Osteoblast (primary cell): Measurements from ENCODE around the gene SPRYD7. TPM values are rescaled to one million over a fixed set of nuclear protein-coding genes. Genes with fewer than 3 reads are reported as not detected.

Experiments
- DNase-seq: peaks from one replicate; pipeline ENCODE4 v3.0.0; 2011; ENCODE audit warnings: low spot score, mixed read lengths; ENCODE audit not compliant: insufficient read length; ENCODE audit errors: missing footprints
- H2AFZ ChIP-seq: 2 replicates; pipeline ENCODE4 v1.6.0; 2011; ENCODE audit warnings: mild to moderate bottlenecking, low read length
- H3K27ac ChIP-seq: 2 replicates; pipeline ENCODE4 v1.5.1; 2011; ENCODE audit warnings: mild to moderate bottlenecking, low read depth, low read length, moderate library complexity
- H3K27me3 ChIP-seq: 2 replicates; pipeline ENCODE4 v1.6.0; 2012; ENCODE audit warnings: mild to moderate bottlenecking, control low read depth, inconsistent platforms, low read length, moderate library complexity; ENCODE audit not compliant: insufficient read depth
- H3K36me3 ChIP-seq: 2 replicates; pipeline ENCODE4 v1.5.1; 2011; ENCODE audit warnings: mild to moderate bottlenecking, low read length, control low read depth, moderate library complexity; ENCODE audit not compliant: insufficient read depth
- H3K4me1 ChIP-seq: 2 replicates; pipeline ENCODE4 v1.5.1; 2011; ENCODE audit warnings: mild to moderate bottlenecking, low read length, control low read depth, moderate library complexity; ENCODE audit not compliant: insufficient read depth
- H3K4me2 ChIP-seq: 2 replicates; pipeline ENCODE4 v1.6.0; 2011; ENCODE audit warnings: mild to moderate bottlenecking, low read length; ENCODE audit not compliant: insufficient read depth
- H3K4me3 ChIP-seq: fragments of 200-600 bp; sonication (generic); 3 replicates; pipeline ENCODE4 v1.5.1; 2012; ENCODE audit warnings: mild to moderate bottlenecking, low read length, inconsistent platforms; ENCODE audit not compliant: insufficient read depth
- H3K79me2 ChIP-seq: 2 replicates; pipeline ENCODE4 v1.6.0; 2012; ENCODE audit warnings: mild to moderate bottlenecking, low read length, control low read depth, inconsistent platforms; ENCODE audit not compliant: insufficient read depth
- H3K9me3 ChIP-seq: 2 replicates; pipeline ENCODE4 v1.5.1; 2011; ENCODE audit warnings: low read depth, low read length, control low read depth
- H4K20me1 ChIP-seq: 2 replicates; pipeline ENCODE4 v1.6.0; 2012; ENCODE audit warnings: mild to moderate bottlenecking, low read length, control low read depth; ENCODE audit not compliant: insufficient read depth
- total RNA-seq: library from RNA; depleted of rRNA; stranded (reverse); fragments of >200 nt; gene quantifications from 2 replicates; pipeline ENCODE4 v1.2.3, GENCODE V29; 2012
- TF ChIP-seq, protein P1 (sequence below): IDR thresholded peaks from 2 replicates; pipeline ENCODE4 v1.5.1; 2011; ENCODE audit warnings: mild to moderate bottlenecking, low read depth, low read length, moderate library complexity; ENCODE audit errors: extremely low read depth

The SPRYD7 gene, protein sequence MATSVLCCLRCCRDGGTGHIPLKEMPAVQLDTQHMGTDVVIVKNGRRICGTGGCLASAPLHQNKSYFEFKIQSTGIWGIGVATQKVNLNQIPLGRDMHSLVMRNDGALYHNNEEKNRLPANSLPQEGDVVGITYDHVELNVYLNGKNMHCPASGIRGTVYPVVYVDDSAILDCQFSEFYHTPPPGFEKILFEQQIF
- total RNA-seq: 3.8 and 4.0 TPM in 2 replicates

DNA sequence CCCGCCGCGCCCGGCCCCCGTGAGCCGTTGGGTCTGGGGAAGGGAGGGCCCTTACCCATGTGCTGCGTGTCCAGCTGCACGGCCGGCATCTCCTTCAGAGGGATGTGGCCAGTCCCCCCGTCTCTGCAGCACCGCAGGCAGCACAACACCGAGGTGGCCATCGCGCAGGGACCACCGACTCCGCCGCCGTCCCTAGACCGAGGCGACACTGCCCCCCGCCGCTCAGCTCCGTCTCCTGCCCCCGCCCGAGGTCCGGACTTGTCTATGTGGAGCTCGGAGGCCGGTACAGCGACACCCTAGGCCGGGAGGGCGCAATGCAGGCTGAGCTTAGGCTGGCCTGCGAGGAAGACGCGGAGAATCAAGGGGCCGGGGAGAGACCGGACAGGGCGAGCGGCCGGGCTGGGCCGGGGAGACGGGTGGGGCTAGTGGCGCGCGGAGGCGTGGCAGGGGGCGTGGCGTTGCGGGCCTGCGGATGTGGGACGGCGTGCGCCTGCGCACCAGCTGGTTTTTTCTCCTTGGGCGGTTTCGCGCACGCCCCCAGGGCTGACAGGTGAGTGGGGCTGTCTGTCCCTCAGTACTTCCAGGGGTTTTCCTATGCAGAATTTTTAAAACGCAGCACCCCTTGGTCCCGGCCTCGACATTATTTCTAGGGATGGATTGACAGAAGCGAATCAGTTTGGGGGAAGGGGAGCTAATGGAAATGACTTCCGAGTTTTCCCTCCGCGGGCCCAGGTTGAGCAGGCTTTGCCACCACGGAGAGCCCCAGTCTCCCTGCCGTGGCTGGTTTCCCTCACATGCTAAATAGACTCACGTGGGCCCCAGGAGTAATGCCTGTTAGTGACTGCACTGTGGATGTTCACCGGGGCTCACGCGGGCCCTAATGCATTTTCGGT lies at the start of gene SPRYD7:
TSS of gene SPRYD7 (minus strand) at position 266 of the 893 bp plus-strand sequence. CDS start at position 161, 105 bp downstream.
- DNase-seq: peak; percentile 97
- Histone ChIP-seq H3K27ac (peak within 1 kb of the TSS; percentile 66), H4K20me1 (no peaks in the 10 kb centered on the region), H3K4me1 (peaks cover 22% of the 10 kb centered on the region), H3K4me2 (peak within 1 kb of the TSS; percentile 99), H3K4me3 (peak within 1 kb of the TSS; percentile 89), H3K36me3 (no peaks in the 10 kb centered on the region), H3K9me3 (no peaks in the 10 kb centered on the region), H3K79me2 (peaks cover 37% of the 10 kb centered on the region), H2AFZ (peak within 1 kb of the TSS; percentile 97), H3K27me3 (no peaks in the 10 kb centered on the region)
- TF ChIP-seq, protein P1, sequence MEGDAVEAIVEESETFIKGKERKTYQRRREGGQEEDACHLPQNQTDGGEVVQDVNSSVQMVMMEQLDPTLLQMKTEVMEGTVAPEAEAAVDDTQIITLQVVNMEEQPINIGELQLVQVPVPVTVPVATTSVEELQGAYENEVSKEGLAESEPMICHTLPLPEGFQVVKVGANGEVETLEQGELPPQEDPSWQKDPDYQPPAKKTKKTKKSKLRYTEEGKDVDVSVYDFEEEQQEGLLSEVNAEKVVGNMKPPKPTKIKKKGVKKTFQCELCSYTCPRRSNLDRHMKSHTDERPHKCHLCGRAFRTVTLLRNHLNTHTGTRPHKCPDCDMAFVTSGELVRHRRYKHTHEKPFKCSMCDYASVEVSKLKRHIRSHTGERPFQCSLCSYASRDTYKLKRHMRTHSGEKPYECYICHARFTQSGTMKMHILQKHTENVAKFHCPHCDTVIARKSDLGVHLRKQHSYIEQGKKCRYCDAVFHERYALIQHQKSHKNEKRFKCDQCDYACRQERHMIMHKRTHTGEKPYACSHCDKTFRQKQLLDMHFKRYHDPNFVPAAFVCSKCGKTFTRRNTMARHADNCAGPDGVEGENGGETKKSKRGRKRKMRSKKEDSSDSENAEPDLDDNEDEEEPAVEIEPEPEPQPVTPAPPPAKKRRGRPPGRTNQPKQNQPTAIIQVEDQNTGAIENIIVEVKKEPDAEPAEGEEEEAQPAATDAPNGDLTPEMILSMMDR: peak; percentile 75

DNA sequence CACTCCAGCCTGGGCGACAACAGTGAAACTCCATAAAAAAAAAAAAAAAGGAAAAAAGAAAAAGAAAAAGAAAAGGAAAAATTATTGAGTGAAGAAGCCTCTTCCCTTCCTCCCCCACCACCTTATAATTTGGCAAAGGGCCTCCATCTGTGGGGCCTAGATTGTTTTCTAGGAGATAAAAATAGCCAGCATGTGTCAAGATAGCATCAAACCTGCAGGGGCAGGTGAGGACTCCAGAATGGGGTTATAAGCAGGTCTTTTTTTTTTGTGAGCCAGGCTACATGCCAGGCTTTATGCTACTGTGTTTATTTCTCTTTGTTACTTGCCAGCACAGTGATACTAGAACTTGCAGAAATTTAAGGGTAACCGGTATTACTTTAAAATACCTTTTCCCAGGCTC lies 49.0 kb upstream of the SPRYD7 start:
- TF ChIP-seq, protein P1: no peak
- Histone ChIP-seq H4K20me1 (no peaks in the 10 kb centered on the region), H3K27me3 (no peaks in the 10 kb centered on the region), H3K4me1 (no peaks in the 10 kb centered on the region), H3K9me3 (no peaks in the 10 kb centered on the region), H3K27ac (no peak overlapping the region), H3K4me2 (no peak overlapping the region), H3K79me2 (no peaks in the 10 kb centered on the region), H3K36me3 (peaks cover 26% of the 10 kb centered on the region), H2AFZ (no peak overlapping the region), H3K4me3 (no peak overlapping the region)
- no peak for DNase-seq

DNA sequence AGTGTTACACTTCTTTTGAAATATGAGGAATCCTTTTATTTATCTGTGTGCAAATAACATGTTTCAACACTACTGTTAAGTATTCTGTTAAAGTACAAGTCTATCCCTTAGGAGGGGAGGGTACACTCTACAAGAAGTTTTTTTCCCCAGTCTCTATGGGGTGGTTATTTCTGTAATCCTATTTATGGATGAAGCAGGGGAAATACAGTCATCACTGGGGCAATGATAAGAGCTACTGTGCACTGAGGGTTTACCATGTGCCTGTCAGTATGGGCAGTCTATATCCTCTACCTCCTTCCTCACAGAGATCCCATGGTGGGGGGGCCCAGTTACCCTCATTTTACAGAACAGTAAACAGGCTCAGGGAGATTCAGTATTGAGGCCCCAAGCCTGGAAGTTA lies 44.1 kb upstream of the SPRYD7 start:
- peak; percentile 71 for DNase-seq
- Histone ChIP-seq H3K27me3 (no peaks in the 10 kb centered on the region), H3K27ac (no peak overlapping the region), H3K4me2 (no peak overlapping the region), H3K4me3 (no peak overlapping the region), H3K79me2 (no peaks in the 10 kb centered on the region), H3K36me3 (peaks cover 8% of the 10 kb centered on the region), H3K4me1 (peaks cover 5% of the 10 kb centered on the region), H3K9me3 (no peaks in the 10 kb centered on the region), H2AFZ (no peak overlapping the region), H4K20me1 (no peaks in the 10 kb centered on the region)
- TF ChIP-seq, protein P1: no peak

DNA sequence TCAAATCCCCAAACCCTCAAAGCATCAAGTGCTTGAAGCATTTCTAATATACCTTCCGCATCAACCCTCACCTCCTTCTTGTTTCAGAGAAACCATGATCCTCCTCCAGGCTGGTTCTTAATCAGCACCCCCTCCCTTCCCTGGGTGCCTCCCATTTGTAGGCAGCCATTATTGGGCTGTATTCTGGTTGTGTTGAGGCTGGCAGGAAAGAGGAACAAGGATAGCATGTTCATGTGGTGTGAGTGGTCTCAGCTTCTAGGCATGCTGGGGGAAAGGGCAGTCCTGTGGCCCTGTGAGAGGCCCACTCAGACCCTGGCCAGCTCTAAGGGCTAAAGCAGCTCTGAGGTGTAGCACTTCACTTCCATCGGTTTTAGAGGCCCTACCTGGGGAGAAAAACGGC lies 41.9 kb upstream of the SPRYD7 start:
- Histone ChIP-seq H3K4me2 (no peak overlapping the region), H3K36me3 (peaks cover 15% of the 10 kb centered on the region), H3K4me3 (no peak overlapping the region), H2AFZ (no peak overlapping the region), H3K79me2 (no peaks in the 10 kb centered on the region), H4K20me1 (no peaks in the 10 kb centered on the region), H3K4me1 (peaks cover 5% of the 10 kb centered on the region), H3K27me3 (no peaks in the 10 kb centered on the region), H3K27ac (no peak overlapping the region), H3K9me3 (no peaks in the 10 kb centered on the region)
- TF ChIP-seq, protein P1: no peak
- DNase-seq: no peak
